CD14-positive monocyte (primary cell): ENCODE measurements around the gene ITPR2. TPM values are rescaled to one million over a fixed set of nuclear protein-coding genes. Genes with fewer than 3 reads are reported as not detected.

Experiments used
- DNase-seq, 3 donors: peaks; one replicate each; pipeline ENCODE4 v3.0.0-alpha.2; 2011 to 2022
- H2AFZ ChIP-seq: 2 replicates; pipeline ENCODE4 v1.6.0; 2012; ENCODE audit warnings: mild to moderate bottlenecking, low read depth, low read length, inconsistent platforms; ENCODE audit not compliant: insufficient read depth, poor library complexity, severe bottlenecking
- H3K27ac ChIP-seq, 2 donors: 1 replicate in 1 of 2; 2 replicates in 1 of 2; pipeline ENCODE4 v1.5.1; 2012 to 2013; ENCODE audit warnings: low read length in 2 of 2, control low read depth in 1 of 2, inconsistent platforms in 1 of 2, low read depth in 1 of 2, mild to moderate bottlenecking in 1 of 2
- H3K27me3 ChIP-seq, 2 donors: one replicate each; pipeline versions ENCODE4 v1.6.0 to v1.6.1; 2011 to 2013; ENCODE audit warnings: low read length in 2 of 2; ENCODE audit not compliant: control insufficient read depth in 2 of 2, insufficient read depth in 2 of 2
- H3K36me3 ChIP-seq, 2 donors: replicated peaks in 1 of 2; 1 replicate in 1 of 2; 2 replicates in 1 of 2; pipeline versions ENCODE4 v1.5.1 to v1.6.1; 2012 to 2013; ENCODE audit warnings: low read length in 2 of 2, control low read depth in 1 of 2, inconsistent platforms in 1 of 2, mild to moderate bottlenecking in 1 of 2; ENCODE audit not compliant: insufficient read depth in 2 of 2, control insufficient read depth in 1 of 2
- H3K4me1 ChIP-seq, 2 donors: 1 replicate in 1 of 2; 2 replicates in 1 of 2; pipeline versions ENCODE4 v1.5.1 to v1.6.1; 2012 to 2013; ENCODE audit warnings: low read length in 2 of 2, control low read depth in 1 of 2, inconsistent platforms in 1 of 2, mild to moderate bottlenecking in 1 of 2, moderate library complexity in 1 of 2; ENCODE audit not compliant: insufficient read depth in 2 of 2, control insufficient read depth in 1 of 2
- H3K4me2 ChIP-seq: replicated peaks from 2 replicates; pipeline ENCODE3; 2012; ENCODE audit warnings: low read length, moderate library complexity, mild to moderate bottlenecking; ENCODE audit not compliant: poor library complexity, severe bottlenecking; ENCODE audit errors: extremely low read depth
- H3K4me3 ChIP-seq, 3 experiments: fragments of 200-600 bp in 1 of 3; sonication (generic) in 1 of 3; replicated peaks in 1 of 3; 1 replicate in 2 of 3; 2 replicates in 1 of 3; pipeline ENCODE4 v1.5.1; 2011 to 2013; ENCODE audit warnings: low read length in 3 of 3, mild to moderate bottlenecking in 3 of 3, control low read depth in 2 of 3, low read depth in 2 of 3, inconsistent platforms in 1 of 3, moderate library complexity in 1 of 3
- H3K79me2 ChIP-seq: 2 replicates; pipeline ENCODE4 v1.6.0; 2012; ENCODE audit warnings: mild to moderate bottlenecking, control low read depth, inconsistent platforms, low read length, moderate library complexity; ENCODE audit not compliant: insufficient read depth
- H3K9ac ChIP-seq: 2 replicates; pipeline ENCODE4 v1.6.0; 2017; ENCODE audit warnings: low read length, mild to moderate bottlenecking; ENCODE audit not compliant: insufficient read depth, poor library complexity, severe bottlenecking
- H3K9me3 ChIP-seq, 2 donors: replicated peaks in 1 of 2; 1 replicate in 1 of 2; 2 replicates in 1 of 2; pipeline versions ENCODE4 v1.5.1 to v1.6.1; 2012 to 2013; ENCODE audit warnings: low read length in 2 of 2, control low read depth in 1 of 2; ENCODE audit not compliant: control insufficient read depth in 1 of 2, insufficient read depth in 1 of 2
- H4K20me1 ChIP-seq: 2 replicates; pipeline ENCODE4 v1.6.0; 2012; ENCODE audit warnings: mild to moderate bottlenecking, low read length, control low read depth, moderate library complexity; ENCODE audit not compliant: insufficient read depth
- H3K27ac Mint-ChIP-seq, 7 donors: one replicate each; pipeline ENCODE4 v1.8.0; 2020; ENCODE audit warnings: mild to moderate bottlenecking in 7 of 7, mixed read lengths in 7 of 7, moderate library complexity in 6 of 7, inconsistent platforms in 2 of 7
- H3K27me3 Mint-ChIP-seq, 3 donors: one replicate each; pipeline ENCODE4 v1.8.0; 2021 to 2022; ENCODE audit warnings: low read depth in 3 of 3, mild to moderate bottlenecking in 3 of 3, mixed read lengths in 3 of 3, moderate library complexity in 3 of 3, inconsistent platforms in 1 of 3
- H3K36me3 Mint-ChIP-seq, 2 donors: one replicate each; pipeline ENCODE4 v1.8.0; 2020; ENCODE audit warnings: mixed read lengths in 2 of 2, inconsistent platforms in 1 of 2, mild to moderate bottlenecking in 1 of 2
- H3K4me1 Mint-ChIP-seq: one replicate; pipeline ENCODE4 v1.8.0; 2020; ENCODE audit warnings: mild to moderate bottlenecking, mixed read lengths
- H3K4me3 Mint-ChIP-seq, 2 donors: one replicate each; pipeline ENCODE4 v1.8.0; 2020; ENCODE audit warnings: mild to moderate bottlenecking in 2 of 2, mixed read lengths in 2 of 2, moderate library complexity in 1 of 2
- H3K9me3 Mint-ChIP-seq, 7 donors: one replicate each; pipeline ENCODE4 v1.8.0; 2020 to 2022; ENCODE audit warnings: mixed read lengths in 7 of 7, mild to moderate bottlenecking in 6 of 7, moderate library complexity in 6 of 7, inconsistent platforms in 2 of 7
- WGBS: methylation state at CpG from one replicate; pipeline ENCODE4 v1.1.5; 2013; ENCODE audit warnings: missing lambda C conversion rate; ENCODE audit not compliant: insufficient coverage; 5-methylcytosine and 5-hydroxymethylcytosine counted together
- intact Hi-C, 2 donors: fragments of 100-400 bp; cut with micrococcal nuclease; formaldehyde crosslinking; loops; one replicate each; pipeline versions ENCODE4 v1.15.0 to v1.15.1; 2023
- polyA plus RNA-seq, 3 donors: library from polyadenylated mRNA; depleted of rRNA in 1 of 3; unstranded in 2 of 3; stranded (reverse) in 1 of 3; fragments of 300-500 nt in 2 of 3; fragments of >200 nt in 1 of 3; fragmentation: Illumina TruSeq in 2 of 3; gene quantifications; 1 replicate in 2 of 3; 2 replicates in 1 of 3; pipeline ENCODE4 v1.2.3, GENCODE V29; 2012 to 2021
- TF ChIP-seq, protein P1 (sequence below): fragments of 200-600 bp; IDR thresholded peaks from one replicate; pipeline ENCODE4 v1.8.0; 2022; ENCODE audit warnings: antibody characterized with exemption, mild to moderate bottlenecking

Gene ITPR2
- polyA plus RNA-seq, 3 donors = 2.7 to 6.4 (median 5.7) TPM

DNA sequence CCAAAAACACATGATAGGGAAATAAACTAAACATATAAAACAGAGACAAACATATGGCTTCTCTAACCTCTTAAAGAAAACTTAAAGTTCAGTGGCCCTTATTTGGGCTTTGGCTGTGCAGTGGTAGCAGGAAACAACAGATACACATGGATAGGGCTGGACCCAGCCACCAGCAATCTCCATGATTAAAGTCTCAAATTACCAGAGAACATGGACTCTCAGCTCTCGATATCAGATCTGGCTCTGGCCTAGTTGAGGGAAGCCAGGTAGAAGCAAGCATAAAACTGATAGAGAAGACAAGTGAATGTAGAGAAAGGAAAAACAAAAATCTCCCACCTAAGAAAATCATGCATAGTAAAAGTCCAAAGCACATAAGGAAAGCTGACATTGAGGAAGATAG is 164.8 kb downstream of the ITPR2 start:
- H3K4me3 ChIP-seq = no peak overlapping the region
- H3K9me3 Mint-ChIP-seq = peaks cover 0 to 6% (median 1%) of the 10 kb centered on the region in 7 donors
- TF ChIP-seq, protein P1, sequence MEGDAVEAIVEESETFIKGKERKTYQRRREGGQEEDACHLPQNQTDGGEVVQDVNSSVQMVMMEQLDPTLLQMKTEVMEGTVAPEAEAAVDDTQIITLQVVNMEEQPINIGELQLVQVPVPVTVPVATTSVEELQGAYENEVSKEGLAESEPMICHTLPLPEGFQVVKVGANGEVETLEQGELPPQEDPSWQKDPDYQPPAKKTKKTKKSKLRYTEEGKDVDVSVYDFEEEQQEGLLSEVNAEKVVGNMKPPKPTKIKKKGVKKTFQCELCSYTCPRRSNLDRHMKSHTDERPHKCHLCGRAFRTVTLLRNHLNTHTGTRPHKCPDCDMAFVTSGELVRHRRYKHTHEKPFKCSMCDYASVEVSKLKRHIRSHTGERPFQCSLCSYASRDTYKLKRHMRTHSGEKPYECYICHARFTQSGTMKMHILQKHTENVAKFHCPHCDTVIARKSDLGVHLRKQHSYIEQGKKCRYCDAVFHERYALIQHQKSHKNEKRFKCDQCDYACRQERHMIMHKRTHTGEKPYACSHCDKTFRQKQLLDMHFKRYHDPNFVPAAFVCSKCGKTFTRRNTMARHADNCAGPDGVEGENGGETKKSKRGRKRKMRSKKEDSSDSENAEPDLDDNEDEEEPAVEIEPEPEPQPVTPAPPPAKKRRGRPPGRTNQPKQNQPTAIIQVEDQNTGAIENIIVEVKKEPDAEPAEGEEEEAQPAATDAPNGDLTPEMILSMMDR = no peak
- H3K27me3 Mint-ChIP-seq = no peaks in the 10 kb centered on the region
- H3K36me3 Mint-ChIP-seq = peaks cover 28 to 37% of the 10 kb centered on the region in 2 donors
- no peak overlapping the region for H3K9ac ChIP-seq
- H3K4me1 ChIP-seq = no peaks in the 10 kb centered on the region
- H3K36me3 ChIP-seq = peaks cover 13 to 32% of the 10 kb centered on the region in 2 donors
- no CpG with 5 or more reads among the region's 1 CpG for WGBS
- no peaks in the 10 kb centered on the region for H4K20me1 ChIP-seq
- no peaks in the 10 kb centered on the region for H3K27me3 ChIP-seq
- no peaks in the 10 kb centered on the region for H3K9me3 ChIP-seq
- no peak overlapping the region for H3K27ac ChIP-seq
- no peaks in the 10 kb centered on the region for H3K4me1 Mint-ChIP-seq
- H3K79me2 ChIP-seq = no peaks in the 10 kb centered on the region
- intact Hi-C loops = no loop called here
- DNase-seq = no peak
- H3K27ac Mint-ChIP-seq = peak overlapping the region in 1 of 7 donors; percentile 56
- H2AFZ ChIP-seq = no peak overlapping the region
- H3K4me3 Mint-ChIP-seq = no peak overlapping the region
- H3K4me2 ChIP-seq = no peak overlapping the region

DNA sequence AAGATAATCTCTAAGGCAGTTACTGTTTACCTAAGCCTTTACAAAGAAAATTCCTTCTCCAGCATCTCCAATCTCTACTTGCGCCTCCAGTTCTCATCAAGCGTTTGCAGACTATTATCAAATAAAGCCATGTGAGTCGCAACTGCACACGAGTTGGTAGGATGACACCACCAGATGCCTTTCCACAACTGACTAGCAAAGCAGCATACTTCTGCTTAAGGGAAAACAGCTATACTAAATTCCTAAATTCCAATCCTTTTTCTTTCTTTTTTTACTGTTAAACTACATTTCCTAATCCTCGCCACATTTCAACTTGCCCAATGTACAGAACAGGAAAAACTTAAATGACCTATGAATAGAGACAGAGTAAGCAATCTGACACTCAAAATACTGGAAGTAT is 166.7 kb downstream of the ITPR2 start:
- no peaks in the 10 kb centered on the region for H3K4me1 Mint-ChIP-seq
- peaks cover 34 to 48% of the 10 kb centered on the region in 2 donors for H3K36me3 Mint-ChIP-seq
- H3K27me3 ChIP-seq = no peaks in the 10 kb centered on the region
- peaks cover 20 to 47% of the 10 kb centered on the region in 2 donors for H3K36me3 ChIP-seq
- H3K4me3 ChIP-seq = no peak overlapping the region
- H3K4me1 ChIP-seq = no peaks in the 10 kb centered on the region
- intact Hi-C loops = no loop called here
- H3K9me3 ChIP-seq = no peaks in the 10 kb centered on the region
- H3K27ac ChIP-seq = no peak overlapping the region
- H3K4me2 ChIP-seq = no peak overlapping the region
- H3K9me3 Mint-ChIP-seq = peaks cover 0 to 5% (median 0%) of the 10 kb centered on the region in 7 donors
- no peak overlapping the region for H3K4me3 Mint-ChIP-seq
- WGBS = 98% methylated on average over 4 of the region's 5 CpGs
- H3K79me2 ChIP-seq = no peaks in the 10 kb centered on the region
- no peak overlapping the region for H3K27ac Mint-ChIP-seq
- H2AFZ ChIP-seq = no peak overlapping the region
- H3K27me3 Mint-ChIP-seq = no peaks in the 10 kb centered on the region
- no peak for DNase-seq
- H3K9ac ChIP-seq = no peak overlapping the region
- H4K20me1 ChIP-seq = no peaks in the 10 kb centered on the region
- TF ChIP-seq, protein P1 = no peak
